GM12878 (cell line): ENCODE results near the gene OR13C4. TPM values are rescaled to one million over a fixed set of nuclear protein-coding genes. Genes with fewer than 3 reads are reported as not detected.

Source experiments
- polyA plus RNA-seq, 11 experiments: library from polyadenylated mRNA; depleted of rRNA in 4 of 11; unstranded in 6 of 11; stranded (reverse) in 5 of 11; fragments of >200 nt; fragmentation: Nextera tagmentation in 4 of 11; fragmentation: Illumina TruSeq in 1 of 11; extraction: Ambion mirVana in 4 of 11; extraction: Trizol in 1 of 11; gene quantifications; 1 replicate in 1 of 11; 2 replicates in 10 of 11; pipeline versions ENCODE4 v1.2.1 to v1.2.3, GENCODE V29; 2011 to 2016; ENCODE audit warnings: inconsistent platforms in 2 of 11, missing spikeins in 2 of 11, low read depth in 1 of 11
- total RNA-seq, 4 experiments: library from RNA; depleted of rRNA in 3 of 4; stranded (reverse); fragments of >200 nt in 3 of 4; fragmentation: Illumina TruSeq in 1 of 4; extraction: Trizol in 1 of 4; gene quantifications; 2 replicates each; pipeline versions ENCODE4 v1.2.1 to v1.2.3, GENCODE V29; 2013 to 2021

Gene OR13C4
- total and polyA plus RNA-seq, 10 of the 15 experiments (the other 5 are each of a cell fraction or from before 2014, with no cell fraction given), result 0.17 to 0.26 TPM; not detected in 8

Other genes starting within 250 kb of the OR13C4 start
Only the 7 nearest of the 9 such genes appear.
- gene OR13F1, start 22.9 kb downstream of the OR13C4 start, total RNA-seq (2014; rRNA removed), result not detected in 2 replicates
- not detected in 2 replicates for gene OR13F1, start 22.9 kb downstream of the OR13C4 start, total RNA-seq (2014; rRNA removed; fragmentation: Illumina TruSeq; extraction: Trizol)
- gene OR13F1, start 22.9 kb downstream of the OR13C4 start, total RNA-seq (2021), result not detected in 2 replicates
- gene OR13F1, start 22.9 kb downstream of the OR13C4 start, polyA plus RNA-seq (2011; rRNA removed), result not detected in 2 replicates
- gene OR13F1, start 22.9 kb downstream of the OR13C4 start, polyA plus RNA-seq (2014; fragmentation: Illumina TruSeq; extraction: Trizol), result not detected in 2 replicates
- gene OR13F1, start 22.9 kb downstream of the OR13C4 start, polyA plus RNA-seq (2014; fragmentation: Nextera tagmentation; extraction: Ambion mirVana), result not detected
- not detected in 2 replicates for gene OR13F1, start 22.9 kb downstream of the OR13C4 start, polyA plus RNA-seq (2014; rRNA removed)
- gene OR13F1, start 22.9 kb downstream of the OR13C4 start, polyA plus RNA-seq (2016; fragmentation: Nextera tagmentation; extraction: Ambion mirVana), result not detected
- gene OR13C3, start 9.6 kb upstream of the OR13C4 start, total RNA-seq (2014; rRNA removed), result not detected in 2 replicates
- gene OR13C3, start 9.6 kb upstream of the OR13C4 start, total RNA-seq (2014; rRNA removed; fragmentation: Illumina TruSeq; extraction: Trizol), result not detected in 2 replicates
- gene OR13C3, start 9.6 kb upstream of the OR13C4 start, total RNA-seq (2021), result not detected in 2 replicates
- gene OR13C3, start 9.6 kb upstream of the OR13C4 start, polyA plus RNA-seq (2011; rRNA removed), result 0.87 and 1.1 TPM in 2 replicates
- not detected in 2 replicates for gene OR13C3, start 9.6 kb upstream of the OR13C4 start, polyA plus RNA-seq (2014; fragmentation: Illumina TruSeq; extraction: Trizol)
- not detected for gene OR13C3, start 9.6 kb upstream of the OR13C4 start, polyA plus RNA-seq (2014; fragmentation: Nextera tagmentation; extraction: Ambion mirVana)
- gene OR13C3, start 9.6 kb upstream of the OR13C4 start, polyA plus RNA-seq (2014; rRNA removed), result not detected in 2 replicates
- gene OR13C3, start 9.6 kb upstream of the OR13C4 start, polyA plus RNA-seq (2016; fragmentation: Nextera tagmentation; extraction: Ambion mirVana), result not detected
- gene OR13C8, start 42.0 kb upstream of the OR13C4 start, total RNA-seq (2014; rRNA removed), result not detected in 2 replicates
- not detected in 2 replicates for gene OR13C8, start 42.0 kb upstream of the OR13C4 start, total RNA-seq (2014; rRNA removed; fragmentation: Illumina TruSeq; extraction: Trizol)
- not detected in 2 replicates for gene OR13C8, start 42.0 kb upstream of the OR13C4 start, total RNA-seq (2021)
- not detected in 2 replicates for gene OR13C8, start 42.0 kb upstream of the OR13C4 start, polyA plus RNA-seq (2011; rRNA removed)
- not detected in 2 replicates for gene OR13C8, start 42.0 kb upstream of the OR13C4 start, polyA plus RNA-seq (2014; fragmentation: Illumina TruSeq; extraction: Trizol)
- not detected for gene OR13C8, start 42.0 kb upstream of the OR13C4 start, polyA plus RNA-seq (2014; fragmentation: Nextera tagmentation; extraction: Ambion mirVana)
- gene OR13C8, start 42.0 kb upstream of the OR13C4 start, polyA plus RNA-seq (2014; rRNA removed), result not detected in 2 replicates
- not detected for gene OR13C8, start 42.0 kb upstream of the OR13C4 start, polyA plus RNA-seq (2016; fragmentation: Nextera tagmentation; extraction: Ambion mirVana)
- gene OR13C5, start 72.2 kb upstream of the OR13C4 start, total RNA-seq (2014; rRNA removed), result not detected in 2 replicates
- not detected in 2 replicates for gene OR13C5, start 72.2 kb upstream of the OR13C4 start, total RNA-seq (2014; rRNA removed; fragmentation: Illumina TruSeq; extraction: Trizol)
- gene OR13C5, start 72.2 kb upstream of the OR13C4 start, total RNA-seq (2021), result not detected in 2 replicates
- 0.52 and 0.58 TPM in 2 replicates for gene OR13C5, start 72.2 kb upstream of the OR13C4 start, polyA plus RNA-seq (2011; rRNA removed)
- not detected in 2 replicates for gene OR13C5, start 72.2 kb upstream of the OR13C4 start, polyA plus RNA-seq (2014; fragmentation: Illumina TruSeq; extraction: Trizol)
- gene OR13C5, start 72.2 kb upstream of the OR13C4 start, polyA plus RNA-seq (2014; fragmentation: Nextera tagmentation; extraction: Ambion mirVana), result not detected
- not detected in 2 replicates for gene OR13C5, start 72.2 kb upstream of the OR13C4 start, polyA plus RNA-seq (2014; rRNA removed)
- gene OR13C5, start 72.2 kb upstream of the OR13C4 start, polyA plus RNA-seq (2016; fragmentation: Nextera tagmentation; extraction: Ambion mirVana), result not detected
- gene OR13C2, start 78.4 kb upstream of the OR13C4 start, total RNA-seq (2014; rRNA removed), result not detected in 2 replicates
- not detected in 2 replicates for gene OR13C2, start 78.4 kb upstream of the OR13C4 start, total RNA-seq (2014; rRNA removed; fragmentation: Illumina TruSeq; extraction: Trizol)
- not detected in 2 replicates for gene OR13C2, start 78.4 kb upstream of the OR13C4 start, total RNA-seq (2021)
- gene OR13C2, start 78.4 kb upstream of the OR13C4 start, polyA plus RNA-seq (2011; rRNA removed), result 0.11 TPM in 1 of 2 replicates, not detected in the other
- gene OR13C2, start 78.4 kb upstream of the OR13C4 start, polyA plus RNA-seq (2014; fragmentation: Illumina TruSeq; extraction: Trizol), result not detected in 2 replicates
- gene OR13C2, start 78.4 kb upstream of the OR13C4 start, polyA plus RNA-seq (2014; fragmentation: Nextera tagmentation; extraction: Ambion mirVana), result not detected
- not detected in 2 replicates for gene OR13C2, start 78.4 kb upstream of the OR13C4 start, polyA plus RNA-seq (2014; rRNA removed)
- gene OR13C2, start 78.4 kb upstream of the OR13C4 start, polyA plus RNA-seq (2016; fragmentation: Nextera tagmentation; extraction: Ambion mirVana), result not detected
- gene OR13C9, start 91.0 kb upstream of the OR13C4 start, total RNA-seq (2014; rRNA removed), result not detected in 2 replicates
- not detected in 2 replicates for gene OR13C9, start 91.0 kb upstream of the OR13C4 start, total RNA-seq (2014; rRNA removed; fragmentation: Illumina TruSeq; extraction: Trizol)
- gene OR13C9, start 91.0 kb upstream of the OR13C4 start, total RNA-seq (2021), result not detected in 2 replicates
- gene OR13C9, start 91.0 kb upstream of the OR13C4 start, polyA plus RNA-seq (2011; rRNA removed), result not detected in 2 replicates
- gene OR13C9, start 91.0 kb upstream of the OR13C4 start, polyA plus RNA-seq (2014; fragmentation: Illumina TruSeq; extraction: Trizol), result not detected in 2 replicates
- gene OR13C9, start 91.0 kb upstream of the OR13C4 start, polyA plus RNA-seq (2014; fragmentation: Nextera tagmentation; extraction: Ambion mirVana), result not detected
- gene OR13C9, start 91.0 kb upstream of the OR13C4 start, polyA plus RNA-seq (2014; rRNA removed), result not detected in 2 replicates
- not detected for gene OR13C9, start 91.0 kb upstream of the OR13C4 start, polyA plus RNA-seq (2016; fragmentation: Nextera tagmentation; extraction: Ambion mirVana)
- gene OR13D1, start 167.3 kb upstream of the OR13C4 start, total RNA-seq (2014; rRNA removed), result not detected in 2 replicates
- not detected in 2 replicates for gene OR13D1, start 167.3 kb upstream of the OR13C4 start, total RNA-seq (2014; rRNA removed; fragmentation: Illumina TruSeq; extraction: Trizol)
- not detected in 2 replicates for gene OR13D1, start 167.3 kb upstream of the OR13C4 start, total RNA-seq (2021)
- gene OR13D1, start 167.3 kb upstream of the OR13C4 start, polyA plus RNA-seq (2011; rRNA removed), result not detected in 2 replicates
- gene OR13D1, start 167.3 kb upstream of the OR13C4 start, polyA plus RNA-seq (2014; fragmentation: Illumina TruSeq; extraction: Trizol), result not detected in 2 replicates
- not detected for gene OR13D1, start 167.3 kb upstream of the OR13C4 start, polyA plus RNA-seq (2014; fragmentation: Nextera tagmentation; extraction: Ambion mirVana)
- not detected in 2 replicates for gene OR13D1, start 167.3 kb upstream of the OR13C4 start, polyA plus RNA-seq (2014; rRNA removed)
- not detected for gene OR13D1, start 167.3 kb upstream of the OR13C4 start, polyA plus RNA-seq (2016; fragmentation: Nextera tagmentation; extraction: Ambion mirVana)